ENCODE results near the gene SNX5. TPM values are rescaled to one million over a fixed set of nuclear protein-coding genes. Genes with fewer than 3 reads are reported as not detected.

SNX5 gene
- total and polyA plus RNA-seq, 2 of the 8 experiments (the other 6 are each of a cell fraction or from before 2014, with no cell fraction given), result 155 to 194 TPM

GRCh38 chr20:17902531-17903083, 66.0 kb downstream of the SNX5 start:
- no peak overlapping the region for H3K14ac ChIP-seq (ENCODE audit: insufficient read length)
- no peak overlapping the region for H4K91ac ChIP-seq (replicated peaks; ENCODE audit: insufficient read length, low read length)
- H2BK12ac ChIP-seq (ENCODE audit: low read depth, low read length), result no peak overlapping the region; the same call in 1 of the 2 replicates
- FAIRE-seq, result no peak
- no peak overlapping the region for H3K4ac ChIP-seq (replicated peaks; ENCODE audit: insufficient read length, low read depth, low read length)
- H4K8ac ChIP-seq (ENCODE audit: extremely low read depth, insufficient read depth, low read length), result no peak overlapping the region
- no peak overlapping the region for H2BK15ac ChIP-seq (ENCODE audit: low read length)
- H3K27me3 ChIP-seq (replicated peaks in 1 of 4; ENCODE audit: control insufficient read depth in 3 of 4, extremely low read depth in 1 of 4, insufficient read depth in 3 of 4, low read length in 3 of 4), result no peaks in the 10 kb centered on the region
- no peak overlapping the region for H3K4me2 ChIP-seq (ENCODE audit: insufficient read depth in 1 of 2, low read depth in 2 of 2, low read length in 2 of 2)
- WGBS, 2 experiments (ENCODE audit: extremely low coverage in 1 of 2, insufficient coverage in 1 of 2, insufficient read length in 1 of 2, insufficient replicate concordance in 2 of 2, low coverage in 1 of 2, low lambda C conversion rate in 2 of 2, missing lambda C conversion rate in 1 of 2), result 63% methylated on average over 4 of the region's 4 CpGs; no CpG with 5 or more reads in 1 of the 2 experiments
- H2BK5ac ChIP-seq (ENCODE audit: low read depth, low read length), result no peak overlapping the region
- no peaks in the 10 kb centered on the region for H3K79me1 ChIP-seq (ENCODE audit: low read depth, low read length)
- no peak overlapping the region for H2AK5ac ChIP-seq (ENCODE audit: low read depth, low read length)
- H3K23me2 ChIP-seq (ENCODE audit: low read depth, low read length), result no peaks in the 10 kb centered on the region
- no peak for DNase-seq (ENCODE audit: low read depth in 1 of 2, low spot score in 2 of 2)
- no peak overlapping the region for H4K5ac ChIP-seq (ENCODE audit: insufficient read length, low read depth, low read length)
- H2AFZ ChIP-seq (ENCODE audit: low read length), result no peak overlapping the region; the same call in 1 of the 2 replicates
- no peak overlapping the region for H3K18ac ChIP-seq (ENCODE audit: extremely low read depth, low read length)
- no peak overlapping the region for H3K23ac ChIP-seq (ENCODE audit: insufficient read length)
- no peaks in the 10 kb centered on the region for H3K79me2 ChIP-seq (ENCODE audit: control insufficient read depth in 1 of 2, insufficient read depth in 2 of 2, low read length in 2 of 2)
- ChIA-PET CTCF (ENCODE audit: partially characterized antibody) (interaction anchor here (0.9 to 2.3 kb wide), 7 partner anchors 14 to 252 kb away, joined by 3 to 8 read pairs (median 3); partner anchors contain the start of gene RRBP1), POLR2A (ENCODE audit: partially characterized antibody) (interaction anchor here (1.0 to 1.4 kb wide), 3 partner anchors 38 to 220 kb away, joined by 3 read pairs; partner anchors contain the start of gene RRBP1)
- H3K4me1 ChIP-seq (replicated peaks in 1 of 4; ENCODE audit: control insufficient read depth in 3 of 4, insufficient read depth in 4 of 4, low read length in 3 of 4), result peaks cover 0 to 3% (median 0%) of the 10 kb centered on the region in 4 experiments; a peak in 3 of 7 replicates
- no peak overlapping the region for H2BK20ac ChIP-seq (ENCODE audit: low read length)
- H2BK120ac ChIP-seq (replicated peaks; ENCODE audit: low read depth, low read length), result no peak overlapping the region
- no peaks in the 10 kb centered on the region for H4K20me1 ChIP-seq (replicated peaks in 1 of 2; ENCODE audit: control insufficient read depth in 1 of 2, insufficient read depth in 2 of 2, low read length in 2 of 2)
- H3K27ac ChIP-seq (ENCODE audit: low read depth, low read length), result no peak overlapping the region
- H3K9me3 ChIP-seq (ENCODE audit: insufficient read depth in 2 of 2, low read depth in 1 of 2, low read length in 1 of 2), result no peaks in the 10 kb centered on the region
- no peak overlapping the region for H3K9ac ChIP-seq (replicated peaks in 1 of 4; ENCODE audit: extremely low read depth in 1 of 4, low read depth in 3 of 4, low read length in 3 of 4)
- no peaks in the 10 kb centered on the region for H3K36me3 ChIP-seq (ENCODE audit: control insufficient read depth in 2 of 4, insufficient read depth in 4 of 4, low read length in 3 of 4)
- no peak overlapping the region for H3K4me3 ChIP-seq (ENCODE audit: extremely low read depth in 1 of 4, insufficient read depth in 2 of 4, low read depth in 3 of 4, low read length in 4 of 4)
- no peak overlapping the region for H3K56ac ChIP-seq (replicated peaks; ENCODE audit: insufficient read length, low read depth, low read length)
- TF ChIP-seq CREB1 (IDR thresholded peaks at IDR 0.05) (no peak), ASH2L (IDR thresholded peaks at IDR 0.05; ENCODE audit: low read length) (no peak)
